Gastroesophageal sphincter (tissue), 4 donors: Measurements from ENCODE around the gene KCNS1. TPM values are rescaled to one million over a fixed set of nuclear protein-coding genes. Genes with fewer than 3 reads are reported as not detected.

ENCODE experiments used
- ATAC-seq: fragments of 150-250 bp; one replicate; pipeline ENCODE4 v1.9.1; 2016; ENCODE audit warnings: mild to moderate bottlenecking, moderate library complexity
- H3K27ac ChIP-seq, 4 donors: fragments of 200-600 bp; sonication (generic) in 3 of 4; 1 replicate in 3 of 4; 2 replicates in 1 of 4; pipeline ENCODE4 v1.5.1; 2016 to 2019
- H3K27me3 ChIP-seq: fragments of 200-600 bp; sonication (generic); one replicate; pipeline ENCODE4 v1.5.1; 2019
- H3K36me3 ChIP-seq, 2 donors: fragments of 200-600 bp; sonication (generic); one replicate each; pipeline ENCODE4 v1.5.1; 2019; ENCODE audit warnings: control low read depth in 1 of 2
- H3K4me1 ChIP-seq, 3 donors: fragments of 200-600 bp; sonication (generic); 1 replicate in 2 of 3; 2 replicates in 1 of 3; pipeline ENCODE4 v1.5.1; 2016 to 2019; ENCODE audit warnings: control low read depth in 2 of 3
- H3K4me3 ChIP-seq, 2 donors: fragments of 200-600 bp; sonication (generic); one replicate each; pipeline ENCODE4 v1.5.1; 2019; ENCODE audit warnings: mild to moderate bottlenecking in 1 of 2, moderate library complexity in 1 of 2
- H3K9me3 ChIP-seq, 3 donors: fragments of 200-600 bp; sonication (generic); one replicate each; pipeline ENCODE4 v1.5.1; 2017 to 2019; ENCODE audit warnings: control low read depth in 2 of 3
- EP300 ChIP-seq: sonication (generic); formaldehyde crosslinking; IDR thresholded peaks from one replicate; pipeline ENCODE4 v1.6.1; 2017; ENCODE audit warnings: antibody characterized with exemption, mild to moderate bottlenecking
- POLR2A ChIP-seq, 2 donors: fragments of 450-650 bp; IDR thresholded peaks; one replicate each; pipeline ENCODE4 v1.6.1; 2017; ENCODE audit warnings: antibody characterized with exemption in 2 of 2, mild to moderate bottlenecking in 2 of 2, moderate library complexity in 1 of 2
- POLR2AphosphoS5 ChIP-seq: sonication (generic); formaldehyde crosslinking; IDR thresholded peaks from one replicate; pipeline ENCODE4 v1.6.1; 2017; ENCODE audit warnings: antibody characterized with exemption
- WGBS, 2 donors: methylation state at CpG; one replicate each; pipeline ENCODE4 v1.1.5; 2018; ENCODE audit warnings: low coverage in 1 of 2; 5-methylcytosine and 5-hydroxymethylcytosine counted together
- total RNA-seq, 4 donors: library from RNA; depleted of rRNA; stranded (reverse); fragments of >200 nt; gene quantifications; one replicate each; pipeline ENCODE4 v1.1.0, GENCODE V29; 2016
- TF ChIP-seq, protein P1 (sequence below), 4 experiments: fragments of 200-600 bp in 2 of 4; fragments of 450-650 bp in 2 of 4; sonication (generic) in 1 of 4; IDR thresholded peaks; one replicate each; pipeline ENCODE4 v1.5.1; 2017 to 2019; ENCODE audit warnings: antibody characterized with exemption in 4 of 4, mild to moderate bottlenecking in 2 of 4, moderate library complexity in 2 of 4

KCNS1 gene
- total RNA-seq, 4 donors from 2014 or later = not detected

DNA sequence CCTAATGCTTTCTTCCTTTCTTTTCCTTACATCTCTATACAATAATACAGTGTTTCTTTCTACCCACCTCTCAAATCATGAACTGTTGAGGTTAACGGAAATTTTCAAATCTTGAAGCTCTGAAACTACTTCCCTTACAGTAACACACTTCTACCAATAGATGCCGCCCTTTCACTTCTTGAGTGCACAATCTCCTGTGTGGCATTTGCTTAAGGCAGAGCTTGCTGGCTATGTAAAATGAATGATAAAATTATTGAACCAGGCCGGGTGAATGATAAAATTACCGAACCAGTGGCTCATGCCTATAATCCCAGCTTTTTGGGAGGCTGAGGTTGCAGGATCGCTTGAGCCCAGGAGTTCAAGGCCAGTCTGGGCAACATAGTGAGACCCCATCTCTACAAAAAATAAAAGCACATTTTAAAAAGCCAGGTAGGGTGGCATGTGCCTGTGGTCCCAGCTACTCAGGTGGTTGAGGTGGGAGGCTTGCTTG, 56.8 kb downstream of the KCNS1 start:
- H3K27me3 ChIP-seq = no peaks in the 10 kb centered on the region
- H3K4me3 ChIP-seq = no peak overlapping the region
- peaks cover 0 to 11% (median 0%) of the 10 kb centered on the region in 3 donors for H3K4me1 ChIP-seq
- H3K27ac ChIP-seq = no peak overlapping the region
- TF ChIP-seq POLR2A (IDR thresholded peaks at IDR 0.05) (no peak), EP300 (no peak), POLR2AphosphoS5 (no peak)
- TF ChIP-seq, protein P1, sequence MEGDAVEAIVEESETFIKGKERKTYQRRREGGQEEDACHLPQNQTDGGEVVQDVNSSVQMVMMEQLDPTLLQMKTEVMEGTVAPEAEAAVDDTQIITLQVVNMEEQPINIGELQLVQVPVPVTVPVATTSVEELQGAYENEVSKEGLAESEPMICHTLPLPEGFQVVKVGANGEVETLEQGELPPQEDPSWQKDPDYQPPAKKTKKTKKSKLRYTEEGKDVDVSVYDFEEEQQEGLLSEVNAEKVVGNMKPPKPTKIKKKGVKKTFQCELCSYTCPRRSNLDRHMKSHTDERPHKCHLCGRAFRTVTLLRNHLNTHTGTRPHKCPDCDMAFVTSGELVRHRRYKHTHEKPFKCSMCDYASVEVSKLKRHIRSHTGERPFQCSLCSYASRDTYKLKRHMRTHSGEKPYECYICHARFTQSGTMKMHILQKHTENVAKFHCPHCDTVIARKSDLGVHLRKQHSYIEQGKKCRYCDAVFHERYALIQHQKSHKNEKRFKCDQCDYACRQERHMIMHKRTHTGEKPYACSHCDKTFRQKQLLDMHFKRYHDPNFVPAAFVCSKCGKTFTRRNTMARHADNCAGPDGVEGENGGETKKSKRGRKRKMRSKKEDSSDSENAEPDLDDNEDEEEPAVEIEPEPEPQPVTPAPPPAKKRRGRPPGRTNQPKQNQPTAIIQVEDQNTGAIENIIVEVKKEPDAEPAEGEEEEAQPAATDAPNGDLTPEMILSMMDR (IDR thresholded peaks at IDR 0.05) = peak; percentile 71 to 82 (median 77)
- WGBS, 2 donors = 16 to 21% methylated on average over 5 of the region's 5 CpGs
- peaks cover 0 to 10% of the 10 kb centered on the region in 2 donors for H3K36me3 ChIP-seq
- ATAC-seq = peak; percentile 51
- no peaks in the 10 kb centered on the region for H3K9me3 ChIP-seq

DNA sequence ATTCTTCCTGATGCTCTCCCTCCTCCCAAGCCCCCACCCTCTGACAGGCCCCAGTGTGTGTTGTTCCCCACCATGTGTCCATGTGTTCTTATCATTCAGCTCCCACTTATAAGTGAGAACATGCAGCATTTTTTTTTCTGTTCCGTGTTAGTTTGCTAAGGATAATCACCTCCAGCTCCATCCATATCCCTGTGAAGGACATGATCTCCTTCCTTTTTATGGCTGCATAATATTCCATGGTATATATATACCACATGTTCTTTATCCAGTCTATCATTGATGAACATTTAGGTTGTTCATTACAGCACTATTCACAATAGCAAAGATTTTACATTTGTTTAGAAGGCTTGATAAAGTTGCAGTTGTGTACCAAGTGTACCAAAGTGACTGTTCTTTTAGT, 57.9 kb downstream of the KCNS1 start:
- TF ChIP-seq, protein P1 (IDR thresholded peaks at IDR 0.05) = no peak
- no peak for TF ChIP-seq POLR2AphosphoS5
- no peak for TF ChIP-seq EP300
- no peak for TF ChIP-seq POLR2A (IDR thresholded peaks at IDR 0.05)
- no peak overlapping the region for H3K27ac ChIP-seq
- H3K9me3 ChIP-seq = no peaks in the 10 kb centered on the region
- ATAC-seq = no peak
- H3K4me1 ChIP-seq = peaks cover 0 to 13% (median 0%) of the 10 kb centered on the region in 3 donors
- H3K36me3 ChIP-seq = peaks cover 0 to 10% of the 10 kb centered on the region in 2 donors
- WGBS, 2 donors = 87 to 100% methylated on average over 1 of the region's 1 CpG
- no peaks in the 10 kb centered on the region for H3K27me3 ChIP-seq
- no peak overlapping the region for H3K4me3 ChIP-seq

Other genes starting within 250 kb of the KCNS1 start
- gene YWHAB, start 215.4 kb downstream of the KCNS1 start, total RNA-seq = 100 to 1,000 TPM; 127 to 143 (median 135) TPM
- gene PABPC1L, start 191.1 kb downstream of the KCNS1 start, total RNA-seq = 10 to 100 TPM in 1 of 4 donors, 1 to 10 TPM in 3; 2.2 to 13.5 (median 3.2) TPM
- gene TOMM34, start 140.7 kb downstream of the KCNS1 start, total RNA-seq = 10 to 100 TPM in 3 of 4 donors, 1 to 10 TPM in 1; 6.8 to 16.5 (median 13.8) TPM
- gene STK4, start 134.6 kb downstream of the KCNS1 start, total RNA-seq = 10 to 100 TPM; 26.9 to 33.5 (median 28.8) TPM
- not detected for gene WFDC5, start 14.0 kb upstream of the KCNS1 start, total RNA-seq
- gene WFDC12, start 23.3 kb upstream of the KCNS1 start, total RNA-seq = not detected
- 10 to 100 TPM in 1 of 4 donors, 1 to 10 TPM in 2, not detected in 1; 2.0 to 33.7 (median 4.5) TPM for gene PI3, start 73.8 kb upstream of the KCNS1 start, total RNA-seq
- gene SEMG1, start 105.9 kb upstream of the KCNS1 start, total RNA-seq = not detected
- not detected for gene SEMG2, start 120.2 kb upstream of the KCNS1 start, total RNA-seq
- 100 to 1,000 TPM in 1 of 4 donors, 10 to 100 TPM in 3; 26.1 to 251 (median 56.5) TPM for gene SLPI, start 153.4 kb upstream of the KCNS1 start, total RNA-seq
- not detected for gene RBPJL, start 205.7 kb upstream of the KCNS1 start, total RNA-seq
- gene MATN4, start 207.2 kb upstream of the KCNS1 start, total RNA-seq = not detected
- 100 to 1,000 TPM in 1 of 4 donors, 10 to 100 TPM in 3; 75.1 to 182 (median 84.2) TPM for gene SDC4, start 247.3 kb upstream of the KCNS1 start, total RNA-seq